Measurements from ENCODE around the gene ARAP2. TPM values are rescaled to one million over a fixed set of nuclear protein-coding genes. Genes with fewer than 3 reads are reported as not detected.

Gene ARAP2
- total and polyA plus RNA-seq, 2 donors (not counting 3 experiments of a cell fraction or from before 2014, with no cell fraction given): not detected

- Histone ChIP-seq H3K4me1 (ENCODE audit: control insufficient read depth, extremely low read depth, insufficient read depth, low read length) (no peaks in the 10 kb centered on the region), H3K9me3 (replicated peaks; ENCODE audit: control insufficient read depth, insufficient read depth, low read length) (no peaks in the 10 kb centered on the region), H3K27me3 (ENCODE audit: control insufficient read depth in 2 of 2, insufficient read depth in 2 of 2, low read length in 2 of 2) (no peaks in the 10 kb centered on the region), H3K4me2 (ENCODE audit: insufficient read depth, low read length) (no peak overlapping the region), H4K20me1 (replicated peaks; ENCODE audit: control insufficient read depth, extremely low read depth, insufficient read depth, low read length) (no peaks in the 10 kb centered on the region), H3K36me3 (ENCODE audit: control insufficient read depth in 2 of 2, extremely low read depth in 1 of 2, insufficient read depth in 2 of 2, low read length in 2 of 2) (no peaks in the 10 kb centered on the region), H3K9me1 (replicated peaks; ENCODE audit: control insufficient read depth, extremely low read depth, insufficient read depth, low read length) (no peaks in the 10 kb centered on the region), H3K4me3 (replicated peaks in 1 of 3; ENCODE audit: insufficient read depth in 1 of 3, low read depth in 1 of 3, low read length in 3 of 3) (no peak overlapping the region), H3K9ac (replicated peaks; ENCODE audit: extremely low read depth, insufficient read depth, low read length) (no peak overlapping the region), H2AFZ (ENCODE audit: low read depth, low read length) (no peak overlapping the region), H3K79me2 (ENCODE audit: control insufficient read depth, insufficient read depth, low read length) (no peaks in the 10 kb centered on the region), H3K27ac (ENCODE audit: insufficient read depth, low read depth, low read length) (no peak overlapping the region)
- no TSS peak for BruUV-seq (replicated peaks)
- CTCF ChIA-PET: no interaction called here
- TF ChIP-seq MYC (IDR thresholded peaks at IDR 0.05; ENCODE audit: low read depth, low read length) (no peak), EZH2 (IDR thresholded peaks at IDR 0.05; ENCODE audit: borderline replicate concordance, low read depth, low read length, severe bottlenecking) (no peak), MAX (IDR thresholded peaks at IDR 0.05; ENCODE audit: insufficient read depth, insufficient read length) (no peak), GATA2 (IDR thresholded peaks at IDR 0.05; ENCODE audit: insufficient read depth, insufficient read length, low read depth, low read length) (no peak)
- DNase-seq (ENCODE audit: low read depth, low spot score) (no peak), FAIRE-seq (no peak)
- POLR2A ChIA-PET: no interaction called here
- intact Hi-C loops (cut with micrococcal nuclease) (no loop called here), dilution Hi-C loops (cut with MboI; ENCODE audit: extremely low pct_ligation_motif_present, low sequenced_read_pairs) (no loop called here)
Observed at GRCh38 chr4:36180206-36180605, 64.1 kb downstream of the ARAP2 start.

GRCh38 chr4:36178484-36178883, 65.8 kb downstream of the ARAP2 start:
- H3K4me2 ChIP-seq (ENCODE audit: insufficient read depth, low read length): no peak overlapping the region
- DNase-seq (ENCODE audit: low read depth, low spot score): no peak
- no peaks in the 10 kb centered on the region for H3K9me3 ChIP-seq (replicated peaks; ENCODE audit: control insufficient read depth, insufficient read depth, low read length)
- no peak overlapping the region for H3K27ac ChIP-seq (ENCODE audit: insufficient read depth, low read depth, low read length)
- H3K4me1 ChIP-seq (ENCODE audit: control insufficient read depth, extremely low read depth, insufficient read depth, low read length): no peaks in the 10 kb centered on the region
- TF ChIP-seq GATA2 (IDR thresholded peaks at IDR 0.05; ENCODE audit: insufficient read depth, insufficient read length, low read depth, low read length): no peak
- TF ChIP-seq MYC (IDR thresholded peaks at IDR 0.05; ENCODE audit: low read depth, low read length): no peak
- no peak for TF ChIP-seq MAX (IDR thresholded peaks at IDR 0.05; ENCODE audit: insufficient read depth, insufficient read length)
- no peak for TF ChIP-seq FOS (IDR thresholded peaks at IDR 0.05; ENCODE audit: borderline replicate concordance, insufficient read depth, low read length)
- ChIA-PET CTCF (no interaction called here), POLR2A (no interaction called here)
- no peaks in the 10 kb centered on the region for H3K9me1 ChIP-seq (replicated peaks; ENCODE audit: control insufficient read depth, extremely low read depth, insufficient read depth, low read length)
- FAIRE-seq: no peak
- no peaks in the 10 kb centered on the region for H3K27me3 ChIP-seq (ENCODE audit: control insufficient read depth in 2 of 2, insufficient read depth in 2 of 2, low read length in 2 of 2)
- H3K79me2 ChIP-seq (ENCODE audit: control insufficient read depth, insufficient read depth, low read length): no peaks in the 10 kb centered on the region
- H4K20me1 ChIP-seq (replicated peaks; ENCODE audit: control insufficient read depth, extremely low read depth, insufficient read depth, low read length): no peaks in the 10 kb centered on the region
- no peak overlapping the region for H3K9ac ChIP-seq (replicated peaks; ENCODE audit: extremely low read depth, insufficient read depth, low read length)
- dilution Hi-C loops (cut with MboI; ENCODE audit: extremely low pct_ligation_motif_present, low sequenced_read_pairs): no loop called here
- H3K36me3 ChIP-seq (ENCODE audit: control insufficient read depth in 2 of 2, extremely low read depth in 1 of 2, insufficient read depth in 2 of 2, low read length in 2 of 2): no peaks in the 10 kb centered on the region
- no peak overlapping the region for H2AFZ ChIP-seq (ENCODE audit: low read depth, low read length)
- no peak overlapping the region for H3K4me3 ChIP-seq (replicated peaks in 1 of 3; ENCODE audit: insufficient read depth in 1 of 3, low read depth in 1 of 3, low read length in 3 of 3)
- intact Hi-C loops (cut with micrococcal nuclease): no loop called here
- BruUV-seq (replicated peaks): no TSS peak

All from endothelial cell of umbilical vein (primary cell).